ENCODE data around the gene ZBTB2. TPM values are rescaled to one million over a fixed set of nuclear protein-coding genes. Genes with fewer than 3 reads are reported as not detected.
"Not testable (repeated sequence)": the region's sequence is repeated elsewhere in the genome, so short reads cannot be mapped to it uniquely, and the experiment has no call there.

Gene ZBTB2
- total RNA-seq, 1 donor from 2014 or later = 14.0 TPM

- Histone ChIP-seq H3K4me3 (ENCODE audit: low read depth, low read length) (no peak overlapping the region), H3K36me3 (ENCODE audit: control insufficient read depth, insufficient read depth, low read length) (no peaks in the 10 kb centered on the region), H3K27me3 (ENCODE audit: control insufficient read depth, insufficient read depth, low read length) (no peaks in the 10 kb centered on the region)
- DNase-seq (ENCODE audit: low read depth) = no peak
- no peak for TF ChIP-seq CTCF (IDR thresholded peaks at IDR 0.05; ENCODE audit: insufficient read depth, low read length, poor library complexity, severe bottlenecking)
Measured at GRCh38 chr6:151359486-151359885, 31.9 kb downstream of the ZBTB2 start.

GRCh38 chr6:151358475-151358874 is 32.9 kb downstream of the ZBTB2 start:
- no peak overlapping the region for H3K4me3 ChIP-seq (ENCODE audit: low read depth, low read length)
- TF ChIP-seq CTCF (IDR thresholded peaks at IDR 0.05; ENCODE audit: insufficient read depth, low read length, poor library complexity, severe bottlenecking) = no peak
- H3K36me3 ChIP-seq (ENCODE audit: control insufficient read depth, insufficient read depth, low read length) = no peaks in the 10 kb centered on the region
- H3K27me3 ChIP-seq (ENCODE audit: control insufficient read depth, insufficient read depth, low read length) = no peaks in the 10 kb centered on the region
- DNase-seq (ENCODE audit: low read depth) = no peak

GRCh38 chr6:151357758-151358436 is 33.5 kb downstream of the ZBTB2 start:
- no peak overlapping the region for H3K4me3 ChIP-seq (ENCODE audit: low read depth, low read length)
- no peaks in the 10 kb centered on the region for H3K27me3 ChIP-seq (ENCODE audit: control insufficient read depth, insufficient read depth, low read length)
- no peaks in the 10 kb centered on the region for H3K36me3 ChIP-seq (ENCODE audit: control insufficient read depth, insufficient read depth, low read length)
- DNase-seq (ENCODE audit: low read depth) = no peak
- no peak for TF ChIP-seq CTCF (IDR thresholded peaks at IDR 0.05; ENCODE audit: insufficient read depth, low read length, poor library complexity, severe bottlenecking)

- H3K36me3 ChIP-seq (ENCODE audit: control insufficient read depth, insufficient read depth, low read length); DNase-seq (ENCODE audit: low read depth); H3K4me3 ChIP-seq (ENCODE audit: low read depth, low read length); H3K27me3 ChIP-seq (ENCODE audit: control insufficient read depth, insufficient read depth, low read length): not testable (repeated sequence)
Measured at GRCh38 chr6:151356983-151357382, 34.4 kb downstream of the ZBTB2 start.

- H3K27me3 ChIP-seq (ENCODE audit: control insufficient read depth, insufficient read depth, low read length) = no peaks in the 10 kb centered on the region
Measured at GRCh38 chr6:151353795-151354194, 37.6 kb downstream of the ZBTB2 start.

More at GRCh38 chr6:151353795-151354194, 37.6 kb downstream of the ZBTB2 start:
- H3K36me3 ChIP-seq (ENCODE audit: control insufficient read depth, insufficient read depth, low read length) = no peaks in the 10 kb centered on the region
- no peak overlapping the region for H3K4me3 ChIP-seq (ENCODE audit: low read depth, low read length)
- no peak for TF ChIP-seq CTCF (IDR thresholded peaks at IDR 0.05; ENCODE audit: insufficient read depth, low read length, poor library complexity, severe bottlenecking)
- DNase-seq (ENCODE audit: low read depth) = no peak

Measured in kidney epithelial cell (primary cell).